GM23338 (cell line): ENCODE measurements around the gene MPHOSPH9. TPM values are rescaled to one million over a fixed set of nuclear protein-coding genes. Genes with fewer than 3 reads are reported as not detected.
A peak's percentile ranks its signal among the peaks of the same experiment; 100 is the strongest.

Experiments
- ATAC-seq: fragments of 200-7000 bp; cut with Tn5 transposase; 3 replicates; pipeline ENCODE4 v1.9.1; 2020
- DNase-seq: peaks from one replicate; pipeline ENCODE4 v3.0.0-alpha.2; 2015; ENCODE audit warnings: low spot score
- H2AFZ ChIP-seq: fragments of 200-600 bp; sonication (generic); 2 replicates; pipeline ENCODE4 v1.8.0; 2016; ENCODE audit warnings: antibody characterized with exemption, mild to moderate bottlenecking, moderate library complexity
- H3F3A ChIP-seq: fragments of 200-600 bp; sonication (generic); replicated peaks from 2 replicates; pipeline ENCODE4 v1.8.0; 2017; ENCODE audit warnings: antibody characterized with exemption, mixed run types, low read depth
- H3K27ac ChIP-seq: fragments of 200-600 bp; sonication (generic); 2 replicates; pipeline ENCODE4 v1.6.1; 2016; ENCODE audit warnings: low read depth
- H3K27me3 ChIP-seq: fragments of 200-600 bp; sonication (generic); 2 replicates; pipeline ENCODE4 v1.8.0; 2016; ENCODE audit warnings: mild to moderate bottlenecking, mixed run types, moderate library complexity; ENCODE audit not compliant: insufficient read depth
- H3K36me3 ChIP-seq: fragments of 200-600 bp; sonication (generic); 2 replicates; pipeline ENCODE4 v1.8.0; 2016; ENCODE audit warnings: mild to moderate bottlenecking; ENCODE audit not compliant: insufficient read depth
- H3K4me1 ChIP-seq: fragments of 200-600 bp; sonication (generic); 2 replicates; pipeline ENCODE4 v1.8.0; 2016; ENCODE audit warnings: mild to moderate bottlenecking, moderate library complexity; ENCODE audit not compliant: insufficient read depth
- H3K4me2 ChIP-seq: fragments of 200-600 bp; sonication (generic); 2 replicates; pipeline ENCODE4 v1.7.1; 2017; ENCODE audit warnings: mixed run types
- H3K4me3 ChIP-seq: fragments of 200-600 bp; sonication (generic); 2 replicates; pipeline ENCODE4 v1.6.1; 2016; ENCODE audit warnings: mixed run types
- H3K79me2 ChIP-seq: fragments of 200-600 bp; sonication (generic); replicated peaks from 2 replicates; pipeline ENCODE4 v1.8.0; 2017; ENCODE audit warnings: mild to moderate bottlenecking; ENCODE audit not compliant: insufficient read depth
- H3K9me2 ChIP-seq: fragments of 200-600 bp; sonication (generic); 2 replicates; pipeline ENCODE4 v1.8.0; 2017; ENCODE audit not compliant: insufficient read depth
- H4K20me1 ChIP-seq: fragments of 200-600 bp; sonication (generic); replicated peaks from 2 replicates; pipeline ENCODE4 v1.8.0; 2017; ENCODE audit warnings: mild to moderate bottlenecking; ENCODE audit not compliant: insufficient read depth
- H3K27ac Mint-ChIP-seq: 2 replicates; pipeline ENCODE4 v1.8.0; 2020; ENCODE audit warnings: inconsistent platforms, mild to moderate bottlenecking, moderate library complexity, mixed read lengths
- H3K27me3 Mint-ChIP-seq: 3 replicates; pipeline ENCODE4 v1.8.0; 2022; ENCODE audit warnings: low read depth, mild to moderate bottlenecking, moderate library complexity, mixed read lengths, inconsistent platforms; ENCODE audit not compliant: insufficient read depth, poor library complexity
- H3K36me3 Mint-ChIP-seq: 3 replicates; pipeline ENCODE4 v1.8.0; 2021; ENCODE audit warnings: low read depth, mild to moderate bottlenecking, inconsistent platforms, moderate library complexity, mixed read lengths
- H3K4me1 Mint-ChIP-seq: 3 replicates; pipeline ENCODE4 v1.8.0; 2020; ENCODE audit warnings: mild to moderate bottlenecking, inconsistent platforms, mixed read lengths
- H3K4me3 Mint-ChIP-seq: 3 replicates; pipeline ENCODE4 v1.8.0; 2021; ENCODE audit warnings: moderate library complexity, mild to moderate bottlenecking, inconsistent platforms, mixed read lengths
- H3K9me3 Mint-ChIP-seq: 3 replicates; pipeline ENCODE4 v1.8.0; 2020; ENCODE audit warnings: moderate library complexity, mild to moderate bottlenecking, inconsistent platforms, mixed read lengths
- CREB1 ChIP-seq: fragments of 250-450 bp; sonication (Bioruptor Pico); IDR thresholded peaks from 2 replicates; pipeline ENCODE4 v1.5.0; 2020; ENCODE audit warnings: low read depth, mild to moderate bottlenecking, moderate library complexity
- CTCF ChIP-seq, 2 experiments: fragments of 200-600 bp in 1 of 2; sonication (generic) in 1 of 2; conservative IDR thresholded peaks; 2 replicates each; pipeline versions ENCODE4 v1.5.1 to v1.6.1; 2016 to 2017; ENCODE audit warnings: antibody characterized with exemption in 2 of 2, low read depth in 2 of 2, mild to moderate bottlenecking in 2 of 2, moderate library complexity in 1 of 2
- EZH2 ChIP-seq: fragments of 200-600 bp; sonication (generic); IDR thresholded peaks from one replicate; pipeline ENCODE4 v1.8.0; 2017; ENCODE audit warnings: antibody characterized with exemption, mild to moderate bottlenecking, low read depth; ENCODE audit not compliant: unreplicated experiment
- EZH2phosphoT487 ChIP-seq: fragments of 200-600 bp; sonication (generic); IDR thresholded peaks from one replicate; pipeline ENCODE4 v1.8.1; 2018; ENCODE audit warnings: antibody characterized with exemption; ENCODE audit not compliant: unreplicated experiment
- JUNB ChIP-seq: IDR thresholded peaks from one replicate; pipeline ENCODE4 v1.6.1; 2016; ENCODE audit warnings: antibody characterized with exemption; ENCODE audit not compliant: unreplicated experiment
- NANOG ChIP-seq: IDR thresholded peaks from 2 replicates; pipeline ENCODE4 v1.6.1; 2016; ENCODE audit warnings: antibody characterized with exemption, borderline replicate concordance
- POLR2AphosphoS5 ChIP-seq: IDR thresholded peaks from 2 replicates; pipeline ENCODE4 v1.6.1; 2016; ENCODE audit warnings: antibody characterized with exemption, low read depth
- ZNF114 ChIP-seq: fragments of 250-450 bp; sonication (Bioruptor Pico); IDR thresholded peaks from 2 replicates; pipeline ENCODE4 v1.5.0; 2020; ENCODE audit warnings: mild to moderate bottlenecking, moderate library complexity
- ZNF331 ChIP-seq: fragments of 250-450 bp; sonication (Bioruptor Pico); IDR thresholded peaks from 2 replicates; pipeline ENCODE4 v1.5.0; 2020; ENCODE audit warnings: low read depth, mild to moderate bottlenecking, moderate library complexity
- polyA plus RNA-seq: library from polyadenylated mRNA; unstranded; fragments of >200 nt; fragmentation: Nextera tagmentation; extraction: Ambion mirVana; gene quantifications from 2 replicates; pipeline ENCODE4 v1.2.1, GENCODE V29; 2016
- total RNA-seq: library from RNA; depleted of rRNA; stranded (reverse); fragments of >200 nt; shearing (Covaris generic); gene quantifications from 2 replicates; pipeline ENCODE4 v1.2.3, GENCODE V29; 2014
- TF ChIP-seq, protein P1 (sequence below): IDR thresholded peaks from 2 replicates; pipeline ENCODE4 v1.6.1; 2016; ENCODE audit warnings: antibody characterized with exemption
- TF ChIP-seq, protein P2 (sequence below): IDR thresholded peaks from one replicate; pipeline ENCODE4 v1.6.1; 2018; ENCODE audit warnings: antibody characterized with exemption; ENCODE audit not compliant: unreplicated experiment

MPHOSPH9 gene
- total and polyA plus RNA-seq, 2 experiments from 2014 or later = 30.5 to 77.9 TPM

DNA sequence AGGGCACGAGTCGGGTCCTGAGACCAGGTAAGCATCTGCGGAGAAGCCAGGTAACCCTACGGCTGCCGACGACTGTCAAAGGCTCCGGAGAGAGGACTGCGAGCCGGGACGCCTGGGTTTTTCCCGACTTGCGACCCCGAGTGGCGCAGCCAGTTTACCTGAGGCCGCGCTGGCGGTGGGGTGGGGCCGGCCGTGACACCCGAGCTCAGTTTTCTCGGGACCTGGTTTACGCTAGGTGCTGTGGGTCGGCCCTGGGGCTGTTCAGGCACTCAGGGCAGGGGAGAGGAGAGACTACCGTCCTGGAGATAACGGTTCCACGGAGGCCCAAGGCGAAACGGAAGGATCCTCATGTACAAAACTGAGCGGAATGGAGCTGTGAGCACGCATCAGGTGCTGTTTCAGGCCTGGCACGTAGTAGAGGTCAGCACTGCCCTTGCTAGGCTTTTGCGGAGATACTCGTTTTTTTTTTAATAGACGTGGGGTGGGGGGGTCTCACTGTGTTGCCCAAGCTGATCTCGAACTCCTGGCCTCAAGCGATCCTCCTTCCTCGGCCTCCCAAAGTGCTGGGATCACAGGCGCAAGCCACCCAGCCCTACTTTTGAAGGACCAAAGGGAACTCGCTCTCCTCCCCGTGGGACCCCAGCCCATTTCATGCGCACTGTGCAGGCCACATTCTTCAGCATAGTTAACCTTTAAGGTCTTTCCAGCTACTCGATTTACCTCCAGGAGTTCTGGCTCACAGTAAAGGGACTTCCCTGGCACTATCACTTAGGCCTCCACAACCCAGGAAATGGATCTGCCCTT lies 766 bp upstream of the MPHOSPH9 start (continued):
- TF ChIP-seq CREB1 (CRISPR knock-in tag) (no peak; the same call in 1 of the 2 replicates), ZNF331 (CRISPR knock-in tag) (no peak), ZNF114 (CRISPR knock-in tag) (no peak), POLR2AphosphoS5 (no peak), JUNB (no peak), CTCF (conservative IDR thresholded peaks at IDR 0.05; ENCODE audit: low read depth in 2 of 2) (no peak), EZH2 (no peak)
- TF ChIP-seq, protein P1, sequence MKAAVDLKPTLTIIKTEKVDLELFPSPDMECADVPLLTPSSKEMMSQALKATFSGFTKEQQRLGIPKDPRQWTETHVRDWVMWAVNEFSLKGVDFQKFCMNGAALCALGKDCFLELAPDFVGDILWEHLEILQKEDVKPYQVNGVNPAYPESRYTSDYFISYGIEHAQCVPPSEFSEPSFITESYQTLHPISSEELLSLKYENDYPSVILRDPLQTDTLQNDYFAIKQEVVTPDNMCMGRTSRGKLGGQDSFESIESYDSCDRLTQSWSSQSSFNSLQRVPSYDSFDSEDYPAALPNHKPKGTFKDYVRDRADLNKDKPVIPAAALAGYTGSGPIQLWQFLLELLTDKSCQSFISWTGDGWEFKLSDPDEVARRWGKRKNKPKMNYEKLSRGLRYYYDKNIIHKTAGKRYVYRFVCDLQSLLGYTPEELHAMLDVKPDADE = no peak

- H3K4me1 Mint-ChIP-seq = peaks cover 7% of the 10 kb centered on the region; the same call in 2 of the 3 replicates
- peaks cover 11% of the 10 kb centered on the region for H3K36me3 Mint-ChIP-seq
- ATAC-seq (peak; percentile 23), DNase-seq (no peak)
- Histone ChIP-seq H3K4me2 (peak overlapping the region; percentile 93), H3K4me3 (peak overlapping the region; percentile 64), H3K79me2 (peaks cover 46% of the 10 kb centered on the region), H3K9me2 (no peaks in the 10 kb centered on the region), H3K27ac (peak overlapping the region; percentile 86), H2AFZ (peak overlapping the region; percentile 90), H3K36me3 (no peaks in the 10 kb centered on the region; the same call in 1 of the 2 replicates), H3K27me3 (no peaks in the 10 kb centered on the region), H3F3A (peaks cover 3% of the 10 kb centered on the region; the same call in 1 of the 2 replicates), H4K20me1 (peaks cover 4% of the 10 kb centered on the region; the same call in 1 of the 2 replicates), H3K4me1 (peaks cover 11% of the 10 kb centered on the region)
- peaks cover 17% of the 10 kb centered on the region for H3K27me3 Mint-ChIP-seq
- H3K9me3 Mint-ChIP-seq = no peaks in the 10 kb centered on the region
- peak overlapping the region; percentile 94 for H3K4me3 Mint-ChIP-seq
- peak overlapping the region; percentile 90 for H3K27ac Mint-ChIP-seq
- no peak for TF ChIP-seq ZNF114 (CRISPR knock-in tag)
- no peak for TF ChIP-seq CTCF (conservative IDR thresholded peaks at IDR 0.05; ENCODE audit: low read depth in 2 of 2)
- TF ChIP-seq, protein P2, sequence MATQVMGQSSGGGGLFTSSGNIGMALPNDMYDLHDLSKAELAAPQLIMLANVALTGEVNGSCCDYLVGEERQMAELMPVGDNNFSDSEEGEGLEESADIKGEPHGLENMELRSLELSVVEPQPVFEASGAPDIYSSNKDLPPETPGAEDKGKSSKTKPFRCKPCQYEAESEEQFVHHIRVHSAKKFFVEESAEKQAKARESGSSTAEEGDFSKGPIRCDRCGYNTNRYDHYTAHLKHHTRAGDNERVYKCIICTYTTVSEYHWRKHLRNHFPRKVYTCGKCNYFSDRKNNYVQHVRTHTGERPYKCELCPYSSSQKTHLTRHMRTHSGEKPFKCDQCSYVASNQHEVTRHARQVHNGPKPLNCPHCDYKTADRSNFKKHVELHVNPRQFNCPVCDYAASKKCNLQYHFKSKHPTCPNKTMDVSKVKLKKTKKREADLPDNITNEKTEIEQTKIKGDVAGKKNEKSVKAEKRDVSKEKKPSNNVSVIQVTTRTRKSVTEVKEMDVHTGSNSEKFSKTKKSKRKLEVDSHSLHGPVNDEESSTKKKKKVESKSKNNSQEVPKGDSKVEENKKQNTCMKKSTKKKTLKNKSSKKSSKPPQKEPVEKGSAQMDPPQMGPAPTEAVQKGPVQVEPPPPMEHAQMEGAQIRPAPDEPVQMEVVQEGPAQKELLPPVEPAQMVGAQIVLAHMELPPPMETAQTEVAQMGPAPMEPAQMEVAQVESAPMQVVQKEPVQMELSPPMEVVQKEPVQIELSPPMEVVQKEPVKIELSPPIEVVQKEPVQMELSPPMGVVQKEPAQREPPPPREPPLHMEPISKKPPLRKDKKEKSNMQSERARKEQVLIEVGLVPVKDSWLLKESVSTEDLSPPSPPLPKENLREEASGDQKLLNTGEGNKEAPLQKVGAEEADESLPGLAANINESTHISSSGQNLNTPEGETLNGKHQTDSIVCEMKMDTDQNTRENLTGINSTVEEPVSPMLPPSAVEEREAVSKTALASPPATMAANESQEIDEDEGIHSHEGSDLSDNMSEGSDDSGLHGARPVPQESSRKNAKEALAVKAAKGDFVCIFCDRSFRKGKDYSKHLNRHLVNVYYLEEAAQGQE = no peak
- TF ChIP-seq NANOG = no peak
- TF ChIP-seq, protein P1 = no peak
- no peak for TF ChIP-seq EZH2
- TF ChIP-seq POLR2AphosphoS5 = no peak
- no peak for TF ChIP-seq JUNB
- no peak for TF ChIP-seq CREB1 (CRISPR knock-in tag)
- no peak for TF ChIP-seq ZNF331 (CRISPR knock-in tag)
- TF ChIP-seq EZH2phosphoT487 = no peak
Measured at GRCh38 chr12:123232472-123232806, 502 bp downstream of the MPHOSPH9 start.
